Heart right ventricle (tissue), 16 donors: ENCODE results near the gene PRM1. TPM values are rescaled to one million over a fixed set of nuclear protein-coding genes. Genes with fewer than 3 reads are reported as not detected.
A peak's percentile ranks its signal among the peaks of the same experiment; 100 is the strongest.

ENCODE experiments used
- ATAC-seq, 8 donors: fragments of 200-7000 bp; cut with Tn5 transposase; one replicate each; pipeline ENCODE4 v1.9.1; 2020; ENCODE audit warnings: mild to moderate bottlenecking in 8 of 8, moderate library complexity in 8 of 8, moderate number of reproducible peaks in 1 of 8
- DNase-seq, 2 donors: peaks; one replicate each; pipeline ENCODE4 v3.0.0-alpha.2; 2020
- H3K27ac ChIP-seq, 10 donors: fragments of 200-600 bp; sonication (generic) in 2 of 10; one replicate each; pipeline versions ENCODE4 v1.5.0 to v1.8.0; 2020 to 2022; ENCODE audit warnings: mild to moderate bottlenecking in 3 of 10
- H3K27me3 ChIP-seq, 7 donors: fragments of 200-600 bp; one replicate each; pipeline ENCODE4 v1.8.0; 2021 to 2022; ENCODE audit warnings: mild to moderate bottlenecking in 2 of 7
- H3K36me3 ChIP-seq, 9 donors: fragments of 200-600 bp; sonication (generic) in 1 of 9; one replicate each; pipeline versions ENCODE4 v1.5.0 to v1.8.0; 2020 to 2022; ENCODE audit warnings: mild to moderate bottlenecking in 2 of 9
- H3K4me1 ChIP-seq, 9 donors: fragments of 200-600 bp; sonication (generic) in 1 of 9; one replicate each; pipeline versions ENCODE4 v1.5.0 to v1.8.0; 2020 to 2022; ENCODE audit warnings: mild to moderate bottlenecking in 4 of 9
- H3K4me3 ChIP-seq, 10 donors: fragments of 200-600 bp; sonication (generic) in 2 of 10; one replicate each; pipeline versions ENCODE4 v1.5.0 to v1.8.0; 2020 to 2022; ENCODE audit warnings: mild to moderate bottlenecking in 7 of 10, moderate library complexity in 2 of 10
- H3K9me3 ChIP-seq, 11 donors: fragments of 200-600 bp in 10 of 11; sonication (generic) in 2 of 11; one replicate each; pipeline versions ENCODE4 v1.5.0 to v1.8.0; 2013 to 2022; ENCODE audit warnings: mild to moderate bottlenecking in 2 of 11, control low read depth in 1 of 11, moderate library complexity in 1 of 11
- WGBS, 2 donors: extraction: QIAGEN DNeasy Blood & Tissue Kit; methylation state at CpG; one replicate each; pipeline ENCODE4 v1.1.7; 2013; ENCODE audit warnings: inconsistent platforms in 1 of 2; 5-methylcytosine and 5-hydroxymethylcytosine counted together
- intact Hi-C, 10 donors: fragments of 100-400 bp; cut with DNase I; formaldehyde crosslinking; loops; one replicate each; pipeline versions ENCODE4 v1.11.1 to v1.14.2; 2022
- polyA plus RNA-seq, 2 donors: library from polyadenylated mRNA; stranded (reverse); fragments of 200-250 nt; gene quantifications; one replicate each; pipeline ENCODE4 v1.2.3, GENCODE V29; 2013
- total RNA-seq, 10 donors: library from RNA; stranded (reverse); fragmentation: NEBNext Ultra II Directional in 3 of 10; extraction: Animal tissue kit (Norgen Biotek cat#: 25700) in 3 of 10; gene quantifications; one replicate each; pipeline versions ENCODE4 v1.2.1 to v1.2.4, GENCODE V29; 2021 to 2023
- TF ChIP-seq, protein P1 (sequence below), 9 donors: fragments of 200-600 bp; sonication (generic) in 2 of 9; IDR thresholded peaks; one replicate each; pipeline versions ENCODE4 v1.5.0 to v1.8.0; 2021 to 2022; ENCODE audit warnings: antibody characterized with exemption in 9 of 9, mild to moderate bottlenecking in 5 of 9, moderate library complexity in 1 of 9
- donor health status: Arrhythmogenic right ventricular cardiomyopathy.
- donor health status: ischemic (EF 13 %, LVEDD 7.1; RV severe dilation, severe dysfunction).
- donor health status: healthy with polysubstance abuse.
- donor health status: DM: no; HTN: yes; CAD: no.
- donor health status: DM: no; HTN: no; CAD: no.
- donor health status: ischemic (EF 25% LVEDD 6.9; RV normal size, moderate dysfunction).
- donor health status: ischemic (EF 25% LVEDD 5.7; RV mildly dilated, moderate dysfunction).
- donor health status: healthy.
- donor health status: DM: yes; HTN: yes; CAD: no.
- donor health status: Ischemic cardiomyopathy.
- donor health status: ischemic (EF 35%, LVEDD 5.7; RV mildly dilated, moderate dysfunction).
- donor health status: nonischemic (EF 11% LVEDD 7.7; RV severe dilation, severe dysfunction).
- donor health status: DM: yes; HTN: yes; CAD: no.
- donor health status: PGD.
- donor health status: ischemic (EF 29% LVEDD 5.4; RV normal size, mild dysfunction).
- donor health status: nonischemic (EF 23%, LVEDD 6.1; RV moderate dilation, normal function).

PRM1 gene
- total and polyA plus RNA-seq, 12 donors: not detected

DNA sequence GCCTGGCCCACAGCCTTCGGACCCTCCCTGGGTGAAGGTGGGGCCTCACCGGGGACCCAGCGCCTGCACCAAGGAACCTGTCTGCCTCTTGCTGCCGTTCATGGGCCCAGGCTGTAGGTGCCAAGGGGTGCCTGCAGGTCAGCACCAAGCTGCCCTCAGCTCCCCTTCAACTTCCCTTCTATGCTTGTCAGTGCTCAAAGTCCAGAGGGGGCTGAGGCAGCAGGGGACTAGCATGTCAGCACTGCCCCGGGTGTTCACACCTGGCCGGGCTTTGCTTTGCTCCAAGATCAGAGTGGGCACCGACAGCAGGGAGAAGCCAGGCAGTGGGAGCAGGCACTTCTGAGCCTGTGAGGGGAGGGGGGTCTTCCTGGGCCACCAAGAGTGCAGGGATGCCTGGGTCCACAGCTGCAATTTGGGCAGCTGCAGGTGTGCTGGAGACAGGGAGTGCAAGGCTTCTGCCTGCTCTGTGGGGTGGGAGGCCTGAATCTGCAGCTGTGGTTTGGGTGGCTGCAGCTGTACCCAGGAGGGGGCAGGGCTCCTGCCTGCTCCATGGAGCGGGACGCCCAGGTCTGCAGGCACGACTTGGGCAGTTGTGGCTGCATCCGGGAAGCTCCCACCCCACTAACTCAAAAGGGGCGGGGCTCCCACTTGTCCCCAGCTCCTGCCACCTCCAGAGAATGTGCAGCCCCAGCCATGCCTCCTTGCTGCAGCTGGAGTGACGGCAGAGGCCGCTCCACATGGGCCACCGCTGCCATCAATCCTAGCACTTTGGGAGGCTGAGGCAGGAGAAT lies 27.6 kb upstream of the PRM1 start:
- TF ChIP-seq, protein P1, sequence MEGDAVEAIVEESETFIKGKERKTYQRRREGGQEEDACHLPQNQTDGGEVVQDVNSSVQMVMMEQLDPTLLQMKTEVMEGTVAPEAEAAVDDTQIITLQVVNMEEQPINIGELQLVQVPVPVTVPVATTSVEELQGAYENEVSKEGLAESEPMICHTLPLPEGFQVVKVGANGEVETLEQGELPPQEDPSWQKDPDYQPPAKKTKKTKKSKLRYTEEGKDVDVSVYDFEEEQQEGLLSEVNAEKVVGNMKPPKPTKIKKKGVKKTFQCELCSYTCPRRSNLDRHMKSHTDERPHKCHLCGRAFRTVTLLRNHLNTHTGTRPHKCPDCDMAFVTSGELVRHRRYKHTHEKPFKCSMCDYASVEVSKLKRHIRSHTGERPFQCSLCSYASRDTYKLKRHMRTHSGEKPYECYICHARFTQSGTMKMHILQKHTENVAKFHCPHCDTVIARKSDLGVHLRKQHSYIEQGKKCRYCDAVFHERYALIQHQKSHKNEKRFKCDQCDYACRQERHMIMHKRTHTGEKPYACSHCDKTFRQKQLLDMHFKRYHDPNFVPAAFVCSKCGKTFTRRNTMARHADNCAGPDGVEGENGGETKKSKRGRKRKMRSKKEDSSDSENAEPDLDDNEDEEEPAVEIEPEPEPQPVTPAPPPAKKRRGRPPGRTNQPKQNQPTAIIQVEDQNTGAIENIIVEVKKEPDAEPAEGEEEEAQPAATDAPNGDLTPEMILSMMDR (IDR thresholded peaks at IDR 0.05): no peak
- Histone ChIP-seq H3K4me1 (peaks cover 0 to 55% (median 4%) of the 10 kb centered on the region in 9 donors), H3K9me3 (no peaks in the 10 kb centered on the region), H3K4me3 (no peak overlapping the region), H3K27me3 (no peaks in the 10 kb centered on the region), H3K27ac (no peak overlapping the region), H3K36me3 (no peaks in the 10 kb centered on the region)
- DNase-seq: no peak
- ATAC-seq: peak in 1 of 8 donors; percentile 25
- WGBS, 2 donors: 70 to 72% methylated on average over 15 of the region's 15 CpGs
- intact Hi-C loops: no loop called here

DNA sequence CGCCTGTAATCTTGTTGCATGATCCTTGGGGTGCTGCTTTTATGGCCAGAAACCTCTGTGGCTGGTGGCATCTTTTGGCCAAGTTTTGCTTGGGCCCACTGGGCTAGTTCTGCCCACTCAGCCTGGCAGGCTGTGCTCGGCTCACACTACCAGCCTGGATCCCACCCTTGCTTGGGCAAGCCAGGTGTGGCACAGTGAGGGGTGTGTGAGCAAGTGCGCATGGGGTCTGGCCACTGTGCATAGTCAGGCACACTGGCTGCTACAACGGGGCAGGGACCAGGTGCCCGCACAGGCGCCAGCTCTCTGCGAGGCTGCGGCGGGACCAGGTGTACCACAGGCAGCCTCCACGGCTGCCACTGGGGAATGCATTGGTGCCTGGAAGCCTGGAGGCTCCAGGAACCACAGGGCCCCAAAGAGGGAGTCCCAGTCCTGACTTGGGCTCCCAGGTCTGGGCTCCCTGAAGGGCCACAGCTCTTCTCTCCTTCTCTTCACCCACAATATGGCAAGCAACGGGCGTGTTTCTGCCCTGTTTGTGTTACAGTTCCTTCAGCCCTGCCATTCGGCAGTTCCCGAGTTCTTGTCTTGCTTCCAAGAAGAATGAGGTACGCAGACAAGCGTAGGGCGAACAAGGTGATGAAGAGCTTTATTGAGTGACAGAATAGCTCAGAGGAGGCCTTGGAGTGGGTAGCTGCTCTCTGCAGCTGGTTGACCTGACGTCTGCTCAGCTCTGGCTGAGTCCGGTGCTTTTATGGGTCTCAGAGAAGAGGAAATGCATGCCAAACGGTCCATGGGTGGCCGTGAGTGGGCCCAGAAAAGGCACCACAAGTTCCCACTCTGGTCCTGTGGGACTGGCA lies 26.7 kb upstream of the PRM1 start:
- ATAC-seq (peak in 2 of 8 donors; percentile 6 to 54), DNase-seq (no peak)
- intact Hi-C loops: no loop called here
- no peaks in the 10 kb centered on the region for H3K27me3 ChIP-seq
- H3K4me1 ChIP-seq: peaks cover 0 to 52% (median 4%) of the 10 kb centered on the region in 9 donors
- H3K9me3 ChIP-seq: peaks cover 0 to 3% (median 0%) of the 10 kb centered on the region in 11 donors
- H3K27ac ChIP-seq: no peak overlapping the region
- WGBS, 2 donors: 83 to 89% methylated on average over 21 of the region's 21 CpGs
- TF ChIP-seq, protein P1 (IDR thresholded peaks at IDR 0.05): no peak
- H3K4me3 ChIP-seq: no peak overlapping the region
- H3K36me3 ChIP-seq: no peaks in the 10 kb centered on the region

DNA sequence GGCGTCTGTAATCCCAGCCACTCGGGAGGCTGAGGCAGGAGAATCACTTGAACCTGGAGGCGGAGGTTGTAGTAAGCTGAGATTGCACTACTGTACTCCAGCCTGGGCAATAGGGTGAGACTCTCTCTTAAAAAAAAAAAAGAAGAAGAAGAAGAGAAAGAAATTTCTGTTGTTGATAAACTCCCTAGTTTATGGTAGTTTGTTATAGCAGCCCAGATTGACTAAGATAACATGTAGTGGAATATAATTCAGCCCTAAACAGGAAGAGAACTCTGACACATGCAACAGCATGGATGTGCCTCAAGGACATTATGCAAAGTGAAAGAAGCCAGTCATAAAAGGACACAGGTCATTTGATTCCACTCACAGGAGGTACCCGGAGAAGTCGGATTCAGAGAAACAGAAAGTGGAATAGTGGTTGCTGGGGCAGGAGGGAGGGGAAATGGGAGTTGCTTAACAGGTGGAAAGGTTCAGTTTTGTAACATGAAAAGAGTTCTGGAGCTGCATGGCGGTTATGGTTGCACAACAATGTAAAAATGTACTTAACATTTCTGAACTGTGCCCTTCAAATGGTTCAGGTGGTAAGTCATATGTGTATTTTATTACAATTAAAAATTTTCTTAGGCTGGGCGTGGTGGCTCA lies 26.0 kb upstream of the PRM1 start:
- intact Hi-C loops: no loop called here
- H3K27me3 ChIP-seq: no peaks in the 10 kb centered on the region
- DNase-seq (no peak), ATAC-seq (no peak)
- 84 to 87% methylated on average over 7 of the region's 7 CpGs for WGBS, 2 donors
- H3K27ac ChIP-seq: no peak overlapping the region
- no peak overlapping the region for H3K4me3 ChIP-seq
- H3K9me3 ChIP-seq: peaks cover 0 to 3% (median 0%) of the 10 kb centered on the region in 11 donors
- TF ChIP-seq, protein P1 (IDR thresholded peaks at IDR 0.05): no peak
- H3K36me3 ChIP-seq: no peaks in the 10 kb centered on the region
- peaks cover 0 to 44% (median 4%) of the 10 kb centered on the region in 9 donors for H3K4me1 ChIP-seq

DNA sequence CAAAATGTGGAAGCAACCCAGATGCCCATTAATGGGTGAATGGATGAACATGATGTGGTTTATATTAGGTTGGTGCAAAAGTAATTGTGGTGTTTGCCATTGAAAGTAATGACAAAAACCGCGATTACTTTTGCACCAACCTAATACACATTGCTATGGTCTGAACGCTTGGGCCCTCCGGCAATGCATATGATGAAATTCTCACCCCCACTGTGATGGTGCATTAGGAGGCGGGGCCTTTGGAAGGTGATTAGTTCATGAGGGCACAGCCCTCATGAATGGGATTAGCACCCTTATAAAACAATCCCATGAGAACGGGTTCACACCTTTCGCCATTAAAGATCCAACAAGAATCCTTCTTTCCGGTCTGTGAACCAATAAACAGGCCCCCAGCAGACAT lies 25.3 kb upstream of the PRM1 start:
- H3K27me3 ChIP-seq: no peaks in the 10 kb centered on the region
- H3K4me1 ChIP-seq: peaks cover 0 to 38% (median 0%) of the 10 kb centered on the region in 9 donors
- 87 to 93% methylated on average over 8 of the region's 8 CpGs for WGBS, 2 donors
- H3K27ac ChIP-seq: no peak overlapping the region
- TF ChIP-seq, protein P1 (IDR thresholded peaks at IDR 0.05): no peak
- H3K36me3 ChIP-seq: no peaks in the 10 kb centered on the region
- DNase-seq (no peak), ATAC-seq (no peak)
- no peak overlapping the region for H3K4me3 ChIP-seq
- peaks cover 0 to 3% (median 0%) of the 10 kb centered on the region in 11 donors for H3K9me3 ChIP-seq
- intact Hi-C loops: no loop called here
